Neural progenitor cell (in vitro differentiated cells): ENCODE results near the gene GPRC5D. TPM values are rescaled to one million over a fixed set of nuclear protein-coding genes. Genes with fewer than 3 reads are reported as not detected.

Experiments used
- DNase-seq: peaks from one replicate; pipeline ENCODE4 v3.0.0-alpha.2; 2016; ENCODE audit warnings: low spot score
- H2AFZ ChIP-seq: fragments of 200-600 bp; sonication (generic); replicated peaks from 2 replicates; pipeline ENCODE4 v1.6.1; 2016; ENCODE audit warnings: antibody characterized with exemption
- H3F3A ChIP-seq: fragments of 200-600 bp; sonication (generic); 2 replicates; pipeline ENCODE4 v1.6.1; 2016; ENCODE audit warnings: antibody characterized with exemption, low read depth
- H3K27ac ChIP-seq: fragments of 200-600 bp; sonication (generic); 2 replicates; pipeline ENCODE4 v1.5.1; 2016; ENCODE audit warnings: mild to moderate bottlenecking
- H3K27me3 ChIP-seq: fragments of 200-600 bp; sonication (generic); 2 replicates; pipeline ENCODE4 v1.6.1; 2016; ENCODE audit warnings: mild to moderate bottlenecking, moderate library complexity
- H3K36me3 ChIP-seq: fragments of 200-600 bp; sonication (generic); 2 replicates; pipeline ENCODE4 v1.5.1; 2016
- H3K4me1 ChIP-seq: fragments of 200-600 bp; sonication (generic); 2 replicates; pipeline ENCODE4 v1.6.1; 2016; ENCODE audit warnings: mixed run types
- H3K4me2 ChIP-seq: fragments of 200-600 bp; sonication (generic); 2 replicates; pipeline ENCODE4 v1.6.1; 2016
- H3K4me3 ChIP-seq: fragments of 200-600 bp; sonication (generic); 2 replicates; pipeline ENCODE4 v1.5.1; 2016
- H3K79me2 ChIP-seq: fragments of 200-600 bp; sonication (generic); 2 replicates; pipeline ENCODE4 v1.6.1; 2016; ENCODE audit warnings: low read depth
- H3K9ac ChIP-seq: fragments of 200-600 bp; sonication (generic); 2 replicates; pipeline ENCODE4 v1.6.1; 2016
- H3K9me3 ChIP-seq: fragments of 200-600 bp; sonication (generic); 2 replicates; pipeline ENCODE4 v1.5.1; 2016; ENCODE audit warnings: low read depth
- H4K20me1 ChIP-seq: fragments of 200-600 bp; sonication (generic); 2 replicates; pipeline ENCODE4 v1.6.1; 2016; ENCODE audit warnings: low read depth
- H3K27ac Mint-ChIP-seq: 3 replicates; pipeline ENCODE4 v1.8.0; 2021; ENCODE audit warnings: mixed read lengths
- H3K27me3 Mint-ChIP-seq: 2 replicates; pipeline ENCODE4 v1.8.0; 2022; ENCODE audit warnings: low read depth, mild to moderate bottlenecking, inconsistent platforms, moderate library complexity, mixed read lengths; ENCODE audit not compliant: insufficient read depth
- H3K36me3 Mint-ChIP-seq: 3 replicates; pipeline ENCODE4 v1.8.0; 2021; ENCODE audit warnings: mixed read lengths
- H3K4me1 Mint-ChIP-seq: 3 replicates; pipeline ENCODE4 v1.8.0; 2021; ENCODE audit warnings: mixed read lengths
- H3K4me3 Mint-ChIP-seq: 3 replicates; pipeline ENCODE4 v1.8.0; 2021; ENCODE audit warnings: mild to moderate bottlenecking, moderate library complexity, mixed read lengths
- H3K9me3 Mint-ChIP-seq: 3 replicates; pipeline ENCODE4 v1.8.0; 2020; ENCODE audit warnings: mixed read lengths
- CTCF ChIP-seq: fragments of 200-600 bp; sonication (generic); IDR thresholded peaks from 2 replicates; pipeline ENCODE4 v1.5.1; 2017; ENCODE audit warnings: antibody characterized with exemption, mild to moderate bottlenecking
- EZH2 ChIP-seq: fragments of 200-600 bp; sonication (generic); IDR thresholded peaks from 2 replicates; pipeline ENCODE4 v1.6.1; 2017; ENCODE audit warnings: antibody characterized with exemption, mild to moderate bottlenecking, moderate library complexity
- EZH2phosphoT487 ChIP-seq: fragments of 200-600 bp; sonication (generic); IDR thresholded peaks from 2 replicates; pipeline ENCODE4 v1.6.1; 2017; ENCODE audit warnings: antibody characterized with exemption
- total RNA-seq: library from RNA; depleted of rRNA; stranded (reverse); fragments of >200 nt; gene quantifications from 2 replicates; pipeline ENCODE4 v1.2.3, GENCODE V29; 2015; ENCODE audit warnings: low replicate concordance

The GPRC5D gene
- total RNA-seq, 1 donor from 2014 or later, result not detected

- H3K4me1 Mint-ChIP-seq, result no peaks in the 10 kb centered on the region
- Histone ChIP-seq H3K4me1 (no peaks in the 10 kb centered on the region), H3K36me3 (no peaks in the 10 kb centered on the region), H3F3A (no peaks in the 10 kb centered on the region), H3K27me3 (peaks cover 12% of the 10 kb centered on the region), H3K4me3 (no peak overlapping the region), H3K9me3 (no peaks in the 10 kb centered on the region), H4K20me1 (no peaks in the 10 kb centered on the region), H2AFZ (no peak overlapping the region), H3K79me2 (no peaks in the 10 kb centered on the region), H3K27ac (no peak overlapping the region), H3K4me2 (no peak overlapping the region), H3K9ac (no peak overlapping the region)
- no peak overlapping the region for H3K27ac Mint-ChIP-seq
- DNase-seq, result no peak
- H3K9me3 Mint-ChIP-seq, result no peaks in the 10 kb centered on the region
- TF ChIP-seq EZH2phosphoT487 (no peak), CTCF (no peak), EZH2 (no peak)
- H3K4me3 Mint-ChIP-seq, result no peak overlapping the region
- H3K36me3 Mint-ChIP-seq, result no peaks in the 10 kb centered on the region
- H3K27me3 Mint-ChIP-seq, result peaks cover 4% of the 10 kb centered on the region
Measured at GRCh38 chr12:12898136-12898717, 53.7 kb downstream of the GPRC5D start.

- H3K27ac ChIP-seq, result no peak overlapping the region
- no peak overlapping the region for H3K4me3 ChIP-seq
- no peak overlapping the region for H3K27ac Mint-ChIP-seq
- no peaks in the 10 kb centered on the region for H3K4me1 Mint-ChIP-seq
- H3K9me3 ChIP-seq, result no peaks in the 10 kb centered on the region
- no peaks in the 10 kb centered on the region for H4K20me1 ChIP-seq
- no peak overlapping the region for H3K4me2 ChIP-seq
- H2AFZ ChIP-seq, result no peak overlapping the region
- no peaks in the 10 kb centered on the region for H3K9me3 Mint-ChIP-seq
- no peaks in the 10 kb centered on the region for H3F3A ChIP-seq
- H3K27me3 ChIP-seq, result peaks cover 21% of the 10 kb centered on the region
- H3K4me1 ChIP-seq, result no peaks in the 10 kb centered on the region
- no peaks in the 10 kb centered on the region for H3K36me3 Mint-ChIP-seq
- H3K36me3 ChIP-seq, result no peaks in the 10 kb centered on the region
- no peaks in the 10 kb centered on the region for H3K79me2 ChIP-seq
- no peak overlapping the region for H3K9ac ChIP-seq
- DNase-seq, result no peak
- H3K27me3 Mint-ChIP-seq, result peaks cover 7% of the 10 kb centered on the region
- TF ChIP-seq EZH2 (no peak), EZH2phosphoT487 (no peak), CTCF (no peak)
- no peak overlapping the region for H3K4me3 Mint-ChIP-seq
Measured at GRCh38 chr12:12897302-12897701, 54.7 kb downstream of the GPRC5D start.

GRCh38 chr12:12896260-12896659 is 55.7 kb downstream of the GPRC5D start:
- no peak overlapping the region for H3K4me3 ChIP-seq
- H3K27me3 ChIP-seq, result peaks cover 31% of the 10 kb centered on the region
- H3K4me1 ChIP-seq, result peaks cover 6% of the 10 kb centered on the region
- H3K27me3 Mint-ChIP-seq, result peaks cover 11% of the 10 kb centered on the region
- peaks cover 7% of the 10 kb centered on the region for H3K4me1 Mint-ChIP-seq
- H2AFZ ChIP-seq, result no peak overlapping the region
- no peaks in the 10 kb centered on the region for H3K79me2 ChIP-seq
- peaks cover 6% of the 10 kb centered on the region for H4K20me1 ChIP-seq
- H3K9me3 Mint-ChIP-seq, result no peaks in the 10 kb centered on the region
- H3K27ac Mint-ChIP-seq, result no peak overlapping the region
- no peaks in the 10 kb centered on the region for H3K36me3 ChIP-seq
- no peak overlapping the region for H3K9ac ChIP-seq
- H3K36me3 Mint-ChIP-seq, result no peaks in the 10 kb centered on the region
- no peak overlapping the region for H3K4me2 ChIP-seq
- no peak for DNase-seq
- TF ChIP-seq CTCF (no peak), EZH2phosphoT487 (no peak), EZH2 (no peak)
- no peak overlapping the region for H3K4me3 Mint-ChIP-seq
- no peak overlapping the region for H3K27ac ChIP-seq
- H3F3A ChIP-seq, result no peaks in the 10 kb centered on the region
- H3K9me3 ChIP-seq, result no peaks in the 10 kb centered on the region
